Measurements from ENCODE around the gene POPDC3.

- TF ChIP-seq POLR2A (IDR thresholded peaks at IDR 0.05; ENCODE audit: low read depth, low read length) (no peak), TAF1 (IDR thresholded peaks at IDR 0.05; ENCODE audit: borderline replicate concordance, low read depth, low read length) (no peak)
Measured at GRCh38 chr6:105209950-105210706, 30.3 kb upstream of the POPDC3 start.

Measured in GM12892 (cell line).